ENCODE results near the gene MYL1. TPM values are rescaled to one million over a fixed set of nuclear protein-coding genes. Genes with fewer than 3 reads are reported as not detected.

The MYL1 gene
- total RNA-seq, 1 donor from 2014 or later = 11.1 TPM

DNA sequence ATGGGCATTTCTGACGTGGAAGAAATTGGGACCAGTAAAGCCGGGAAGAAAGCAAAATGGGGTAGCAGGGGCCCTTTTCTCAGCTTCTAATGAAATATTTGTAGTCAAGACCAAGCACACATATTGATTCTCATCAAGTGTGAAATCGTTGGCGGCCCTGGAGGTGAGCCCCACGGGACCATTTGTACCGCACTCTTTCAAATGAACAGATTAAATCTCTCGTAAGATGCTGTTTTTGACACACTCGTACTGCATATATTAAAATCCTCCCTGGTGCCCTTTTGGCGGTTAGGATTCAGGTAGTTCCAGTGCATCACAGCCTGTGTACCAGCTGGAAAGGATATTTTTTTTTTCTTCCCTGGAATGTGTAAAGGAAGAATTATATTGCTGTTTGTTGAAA lies 9.9 kb upstream of the MYL1 start:
- FAIRE-seq (no peak), DNase-seq (ENCODE audit: low read depth) (no peak)
- Histone ChIP-seq H3K36me3 (ENCODE audit: insufficient read depth, low read length) (no peaks in the 10 kb centered on the region), H3K27me3 (ENCODE audit: insufficient read depth, low read length) (no peaks in the 10 kb centered on the region), H3K9ac (ENCODE audit: low read length) (no peak overlapping the region), H3K4me2 (ENCODE audit: low read length) (no peak overlapping the region), H3K4me3 (ENCODE audit: insufficient read depth, low read depth, low read length) (no peak overlapping the region), H3K9me3 (ENCODE audit: insufficient read depth, low read depth, low read length) (no peaks in the 10 kb centered on the region), H3K4me1 (ENCODE audit: insufficient read depth, low read length) (no peaks in the 10 kb centered on the region), H2AFZ (ENCODE audit: low read depth, low read length) (no peak overlapping the region), H4K20me1 (ENCODE audit: insufficient read depth, low read length) (no peaks in the 10 kb centered on the region), H3K27ac (ENCODE audit: low read depth, low read length) (no peak overlapping the region), H3K79me2 (ENCODE audit: insufficient read depth, low read length) (no peaks in the 10 kb centered on the region)
- Mint-ChIP-seq H3K36me3 (ENCODE audit: low read depth, unreplicated experiment) (no peaks in the 10 kb centered on the region), H3K27me3 (ENCODE audit: low read depth, unreplicated experiment) (no peaks in the 10 kb centered on the region), H3K9me3 (ENCODE audit: unreplicated experiment) (no peaks in the 10 kb centered on the region), H3K4me1 (ENCODE audit: low read depth, unreplicated experiment) (peaks cover 6% of the 10 kb centered on the region), H3K4me3 (ENCODE audit: unreplicated experiment) (no peak overlapping the region), H3K27ac (ENCODE audit: unreplicated experiment) (no peak overlapping the region)
- TF ChIP-seq, protein P1, sequence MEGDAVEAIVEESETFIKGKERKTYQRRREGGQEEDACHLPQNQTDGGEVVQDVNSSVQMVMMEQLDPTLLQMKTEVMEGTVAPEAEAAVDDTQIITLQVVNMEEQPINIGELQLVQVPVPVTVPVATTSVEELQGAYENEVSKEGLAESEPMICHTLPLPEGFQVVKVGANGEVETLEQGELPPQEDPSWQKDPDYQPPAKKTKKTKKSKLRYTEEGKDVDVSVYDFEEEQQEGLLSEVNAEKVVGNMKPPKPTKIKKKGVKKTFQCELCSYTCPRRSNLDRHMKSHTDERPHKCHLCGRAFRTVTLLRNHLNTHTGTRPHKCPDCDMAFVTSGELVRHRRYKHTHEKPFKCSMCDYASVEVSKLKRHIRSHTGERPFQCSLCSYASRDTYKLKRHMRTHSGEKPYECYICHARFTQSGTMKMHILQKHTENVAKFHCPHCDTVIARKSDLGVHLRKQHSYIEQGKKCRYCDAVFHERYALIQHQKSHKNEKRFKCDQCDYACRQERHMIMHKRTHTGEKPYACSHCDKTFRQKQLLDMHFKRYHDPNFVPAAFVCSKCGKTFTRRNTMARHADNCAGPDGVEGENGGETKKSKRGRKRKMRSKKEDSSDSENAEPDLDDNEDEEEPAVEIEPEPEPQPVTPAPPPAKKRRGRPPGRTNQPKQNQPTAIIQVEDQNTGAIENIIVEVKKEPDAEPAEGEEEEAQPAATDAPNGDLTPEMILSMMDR (IDR thresholded peaks at IDR 0.05; ENCODE audit: insufficient read depth, low read depth, low read length) = no peak
- TF ChIP-seq EZH2 (IDR thresholded peaks at IDR 0.05; ENCODE audit: insufficient read depth, low read length) = no peak

GRCh38 chr2:210324458-210324857 lies 9.5 kb upstream of the MYL1 start:
- no peaks in the 10 kb centered on the region for H3K79me2 ChIP-seq (ENCODE audit: insufficient read depth, low read length)
- H3K4me2 ChIP-seq (ENCODE audit: low read length) = no peak overlapping the region
- FAIRE-seq (no peak), DNase-seq (ENCODE audit: low read depth) (no peak)
- no peak for TF ChIP-seq EZH2 (IDR thresholded peaks at IDR 0.05; ENCODE audit: insufficient read depth, low read length)
- TF ChIP-seq, protein P1 (IDR thresholded peaks at IDR 0.05; ENCODE audit: insufficient read depth, low read depth, low read length) = no peak
- Mint-ChIP-seq H3K4me3 (ENCODE audit: unreplicated experiment) (no peak overlapping the region), H3K27ac (ENCODE audit: unreplicated experiment) (no peak overlapping the region), H3K27me3 (ENCODE audit: low read depth, unreplicated experiment) (no peaks in the 10 kb centered on the region), H3K4me1 (ENCODE audit: low read depth, unreplicated experiment) (peaks cover 6% of the 10 kb centered on the region), H3K36me3 (ENCODE audit: low read depth, unreplicated experiment) (no peaks in the 10 kb centered on the region), H3K9me3 (ENCODE audit: unreplicated experiment) (no peaks in the 10 kb centered on the region)
- H3K27ac ChIP-seq (ENCODE audit: low read depth, low read length) = no peak overlapping the region
- no peaks in the 10 kb centered on the region for H4K20me1 ChIP-seq (ENCODE audit: insufficient read depth, low read length)
- no peak overlapping the region for H2AFZ ChIP-seq (ENCODE audit: low read depth, low read length)
- H3K9me3 ChIP-seq (ENCODE audit: insufficient read depth, low read depth, low read length) = no peaks in the 10 kb centered on the region
- H3K36me3 ChIP-seq (ENCODE audit: insufficient read depth, low read length) = no peaks in the 10 kb centered on the region
- no peaks in the 10 kb centered on the region for H3K4me1 ChIP-seq (ENCODE audit: insufficient read depth, low read length)
- H3K4me3 ChIP-seq (ENCODE audit: insufficient read depth, low read depth, low read length) = no peak overlapping the region
- H3K9ac ChIP-seq (ENCODE audit: low read length) = no peak overlapping the region
- no peaks in the 10 kb centered on the region for H3K27me3 ChIP-seq (ENCODE audit: insufficient read depth, low read length)

- no peaks in the 10 kb centered on the region for H3K9me3 Mint-ChIP-seq (ENCODE audit: unreplicated experiment)
- no peak overlapping the region for H2AFZ ChIP-seq (ENCODE audit: low read depth, low read length)
- TF ChIP-seq EZH2 (IDR thresholded peaks at IDR 0.05; ENCODE audit: insufficient read depth, low read length) = no peak
- TF ChIP-seq, protein P1 (IDR thresholded peaks at IDR 0.05; ENCODE audit: insufficient read depth, low read depth, low read length) = no peak
Measured at GRCh38 chr2:210323003-210323402, 8.0 kb upstream of the MYL1 start.

More at GRCh38 chr2:210323003-210323402, 8.0 kb upstream of the MYL1 start:
- Mint-ChIP-seq H3K4me1 (ENCODE audit: low read depth, unreplicated experiment) (peaks cover 16% of the 10 kb centered on the region), H3K36me3 (ENCODE audit: low read depth, unreplicated experiment) (no peaks in the 10 kb centered on the region), H3K27me3 (ENCODE audit: low read depth, unreplicated experiment) (no peaks in the 10 kb centered on the region), H3K27ac (ENCODE audit: unreplicated experiment) (no peak overlapping the region), H3K4me3 (ENCODE audit: unreplicated experiment) (no peak overlapping the region)
- Histone ChIP-seq H3K27ac (ENCODE audit: low read depth, low read length) (no peak overlapping the region), H3K4me3 (ENCODE audit: insufficient read depth, low read depth, low read length) (no peak overlapping the region), H3K4me2 (ENCODE audit: low read length) (no peak overlapping the region), H3K27me3 (ENCODE audit: insufficient read depth, low read length) (no peaks in the 10 kb centered on the region), H3K36me3 (ENCODE audit: insufficient read depth, low read length) (no peaks in the 10 kb centered on the region), H3K4me1 (ENCODE audit: insufficient read depth, low read length) (no peaks in the 10 kb centered on the region), H3K79me2 (ENCODE audit: insufficient read depth, low read length) (no peaks in the 10 kb centered on the region), H4K20me1 (ENCODE audit: insufficient read depth, low read length) (no peaks in the 10 kb centered on the region), H3K9me3 (ENCODE audit: insufficient read depth, low read depth, low read length) (no peaks in the 10 kb centered on the region), H3K9ac (ENCODE audit: low read length) (no peak overlapping the region)
- DNase-seq (ENCODE audit: low read depth) = no peak
- no peak for FAIRE-seq

All from astrocyte (in vitro differentiated cells and primary cell).